GM12872 (cell line): ENCODE measurements around the gene PROZ.

Experiments
- CTCF ChIP-seq: IDR thresholded peaks from 3 replicates; pipeline ENCODE4 v1.5.1; 2011; ENCODE audit warnings: low read depth, mild to moderate bottlenecking, low read length, moderate library complexity; ENCODE audit not compliant: insufficient read depth

Gene PROZ

GRCh38 chr13:113141601-113141970, 16.9 kb upstream of the PROZ start:
- TF ChIP-seq CTCF: no peak

GRCh38 chr13:113142876-113143275, 15.6 kb upstream of the PROZ start:
- no peak for TF ChIP-seq CTCF

- no peak for TF ChIP-seq CTCF
These were observed 14.8 kb upstream of the PROZ start for GRCh38 chr13:113143466-113144254.

DNA sequence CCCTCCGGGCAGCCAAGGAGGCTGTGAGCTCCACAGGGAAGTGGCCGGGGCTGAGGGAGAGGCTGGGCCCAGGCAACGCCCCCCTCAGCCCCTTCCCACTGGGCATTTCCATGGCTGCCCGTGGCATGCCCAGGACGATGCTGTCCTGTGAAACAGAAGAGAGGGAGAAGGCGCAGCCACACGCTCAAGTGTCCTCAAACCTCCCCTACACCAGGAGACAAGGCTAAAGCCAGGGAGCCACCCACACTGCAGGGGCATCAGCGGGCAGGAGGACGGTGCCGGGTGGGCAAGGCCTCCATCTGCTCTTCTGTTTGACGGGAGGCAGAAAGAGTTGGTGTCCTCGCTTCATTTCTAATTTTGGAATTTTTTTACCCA, 14.2 kb upstream of the PROZ start:
- TF ChIP-seq CTCF: no peak

- no peak for TF ChIP-seq CTCF
These were observed 13.0 kb upstream of the PROZ start for GRCh38 chr13:113145496-113145895.

DNA sequence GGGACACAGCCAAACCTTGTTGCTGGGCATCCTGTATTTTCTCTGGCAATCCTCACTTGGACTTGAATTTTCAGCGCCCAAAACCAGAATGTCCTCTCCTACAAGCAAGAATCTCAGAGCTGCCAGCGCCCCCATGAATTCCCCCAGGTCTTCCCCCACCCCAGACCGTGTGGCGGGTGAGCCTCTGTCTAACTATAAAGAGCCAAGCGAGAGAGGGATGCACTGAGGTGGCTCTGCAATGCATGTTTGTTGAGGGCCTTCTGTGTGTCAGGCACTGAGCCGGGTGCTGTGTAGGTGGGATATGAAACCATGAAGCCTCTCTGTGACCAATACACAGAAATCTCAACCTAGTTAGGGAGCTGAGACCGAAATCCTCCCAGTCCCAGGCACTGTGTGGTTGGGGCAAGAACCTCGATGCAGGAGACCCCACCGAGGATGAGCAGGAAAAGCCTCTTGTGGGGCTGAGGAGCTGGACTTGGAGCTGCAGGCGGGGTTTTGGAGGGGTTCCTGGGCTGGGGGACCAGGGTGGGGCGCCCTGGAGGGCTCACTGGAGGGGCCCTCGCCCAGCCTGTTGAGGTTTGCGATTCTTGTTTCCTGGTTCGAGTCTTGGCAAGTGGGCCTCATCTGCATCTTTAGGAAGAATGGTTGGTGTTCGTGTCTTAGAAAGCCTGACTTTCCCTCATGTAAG, 12.4 kb upstream of the PROZ start:
- no peak for TF ChIP-seq CTCF

- no peak for TF ChIP-seq CTCF
These were observed 11.7 kb upstream of the PROZ start for GRCh38 chr13:113146750-113147149.
